Neuronal stem cell (in vitro differentiated cells): Measurements from ENCODE around the gene AIFM2.

Experiments used
- DNase-seq: peaks from one replicate; pipeline ENCODE4 v3.0.0-alpha.2; 2013; ENCODE audit warnings: low spot score
- H2AFZ ChIP-seq: one replicate; pipeline ENCODE4 v1.6.1; 2013; ENCODE audit warnings: mild to moderate bottlenecking, low read length, inconsistent platforms
- H2AK5ac ChIP-seq: 2 replicates; pipeline ENCODE4 v1.6.1; 2013; ENCODE audit warnings: low read depth, mild to moderate bottlenecking, inconsistent platforms, low read length, moderate library complexity, mixed read lengths
- H2BK120ac ChIP-seq: 2 replicates; pipeline ENCODE4 v1.6.1; 2013; ENCODE audit warnings: low read depth, mild to moderate bottlenecking, inconsistent platforms, low read length, moderate library complexity, mixed read lengths
- H2BK12ac ChIP-seq: one replicate; pipeline ENCODE4 v1.6.1; 2013; ENCODE audit warnings: low read length, inconsistent platforms
- H2BK15ac ChIP-seq: 2 replicates; pipeline ENCODE4 v1.6.1; 2013; ENCODE audit warnings: mild to moderate bottlenecking, low read length, inconsistent platforms, mixed read lengths
- H2BK5ac ChIP-seq: one replicate; pipeline ENCODE4 v1.6.1; 2013; ENCODE audit warnings: inconsistent platforms, mild to moderate bottlenecking, low read length, moderate library complexity
- H3K14ac ChIP-seq: one replicate; pipeline ENCODE4 v1.6.1; 2013; ENCODE audit warnings: low read length, inconsistent platforms
- H3K18ac ChIP-seq: 2 replicates; pipeline ENCODE4 v1.6.1; 2013; ENCODE audit warnings: low read length, inconsistent platforms
- H3K23ac ChIP-seq: 2 replicates; pipeline ENCODE4 v1.6.1; 2013; ENCODE audit warnings: low read depth, mild to moderate bottlenecking, mixed read lengths, low read length, inconsistent platforms; ENCODE audit not compliant: poor library complexity
- H3K27ac ChIP-seq: replicated peaks from 3 replicates; pipeline ENCODE4 v1.5.1; 2013; ENCODE audit warnings: low read length, inconsistent platforms
- H3K27me3 ChIP-seq, 3 experiments: 2 replicates each; pipeline ENCODE4 v1.6.1; 2013; ENCODE audit warnings: low read length in 3 of 3, mild to moderate bottlenecking in 2 of 3, inconsistent platforms in 1 of 3, low read depth in 1 of 3, mixed read lengths in 1 of 3, moderate library complexity in 1 of 3; ENCODE audit not compliant: control insufficient read depth in 3 of 3, insufficient read depth in 3 of 3
- H3K36me3 ChIP-seq, 2 donors: replicated peaks in 1 of 2; 2 replicates each; pipeline ENCODE4 v1.6.1; 2013; ENCODE audit warnings: low read length in 2 of 2; ENCODE audit not compliant: control insufficient read depth in 2 of 2, insufficient read depth in 2 of 2
- H3K4ac ChIP-seq: 2 replicates; pipeline ENCODE4 v1.6.1; 2013; ENCODE audit warnings: inconsistent platforms, mild to moderate bottlenecking, low read length, moderate library complexity
- H3K4me1 ChIP-seq, 2 donors: 1 replicate in 1 of 2; 2 replicates in 1 of 2; pipeline ENCODE4 v1.6.1; 2013; ENCODE audit warnings: low read length in 2 of 2, low read depth in 1 of 2; ENCODE audit not compliant: control insufficient read depth in 2 of 2, insufficient read depth in 1 of 2
- H3K4me2 ChIP-seq: one replicate; pipeline ENCODE4 v1.6.1; 2013; ENCODE audit warnings: mild to moderate bottlenecking, low read length, inconsistent platforms; ENCODE audit not compliant: insufficient read depth, poor library complexity, severe bottlenecking
- H3K4me3 ChIP-seq, 2 donors: 2 replicates each; pipeline ENCODE4 v1.5.1; 2013; ENCODE audit warnings: low read length in 2 of 2, mild to moderate bottlenecking in 2 of 2, inconsistent platforms in 1 of 2, moderate library complexity in 1 of 2
- H3K79me1 ChIP-seq: one replicate; pipeline ENCODE4 v1.6.1; 2013; ENCODE audit warnings: low read depth, mild to moderate bottlenecking, inconsistent platforms, low read length, moderate library complexity
- H3K9ac ChIP-seq: one replicate; pipeline ENCODE4 v1.6.1; 2013; ENCODE audit warnings: mild to moderate bottlenecking, low read depth, low read length, inconsistent platforms; ENCODE audit not compliant: poor library complexity
- H3K9me3 ChIP-seq, 2 donors: replicated peaks in 1 of 2; 2 replicates each; pipeline versions ENCODE3 to v1.6.1; 2013; ENCODE audit warnings: low read length in 2 of 2, mild to moderate bottlenecking in 2 of 2, inconsistent platforms in 1 of 2, low read depth in 1 of 2, mixed read lengths in 1 of 2, moderate library complexity in 1 of 2; ENCODE audit not compliant: control insufficient read depth in 2 of 2, insufficient read depth in 1 of 2
- H4K8ac ChIP-seq: one replicate; pipeline ENCODE4 v1.6.1; 2013; ENCODE audit warnings: low read depth, mild to moderate bottlenecking, inconsistent platforms, low read length, moderate library complexity
- H4K91ac ChIP-seq: one replicate; pipeline ENCODE4 v1.6.1; 2013; ENCODE audit warnings: low read length, low read depth, mild to moderate bottlenecking, inconsistent platforms; ENCODE audit not compliant: poor library complexity
- WGBS, 2 donors: extraction: QIAGEN DNeasy Blood & Tissue Kit; methylation state at CpG; one replicate each; pipeline ENCODE4 v1.1.7; 2013; ENCODE audit warnings: missing lambda C conversion rate in 2 of 2, mixed read lengths in 1 of 2; ENCODE audit not compliant: insufficient read length in 2 of 2, insufficient replicate concordance in 1 of 2; ENCODE audit errors: extremely low coverage in 2 of 2; 5-methylcytosine and 5-hydroxymethylcytosine counted together

The AIFM2 gene

GRCh38 chr10:70119623-70120022 lies 13.0 kb downstream of the AIFM2 start:
- H3K27ac ChIP-seq = no peak overlapping the region
- no peak overlapping the region for H2BK5ac ChIP-seq
- DNase-seq = no peak
- no peak overlapping the region for H3K4me3 ChIP-seq
- H3K4me1 ChIP-seq = no peaks in the 10 kb centered on the region
- H3K79me1 ChIP-seq = no peaks in the 10 kb centered on the region
- H2BK12ac ChIP-seq = no peak overlapping the region
- H3K18ac ChIP-seq = no peak overlapping the region
- no peaks in the 10 kb centered on the region for H3K27me3 ChIP-seq
- H3K4me2 ChIP-seq = no peak overlapping the region
- no peak overlapping the region for H4K8ac ChIP-seq
- WGBS, 2 donors = no CpG with 5 or more reads among the region's 8 CpGs
- no peak overlapping the region for H2BK15ac ChIP-seq
- no peak overlapping the region for H4K91ac ChIP-seq
- H3K9ac ChIP-seq = no peak overlapping the region
- H3K23ac ChIP-seq = no peak overlapping the region
- H3K9me3 ChIP-seq = no peaks in the 10 kb centered on the region
- no peaks in the 10 kb centered on the region for H3K36me3 ChIP-seq
- H3K4ac ChIP-seq = no peak overlapping the region
- no peak overlapping the region for H2AK5ac ChIP-seq
- no peak overlapping the region for H2AFZ ChIP-seq
- no peak overlapping the region for H2BK120ac ChIP-seq
- H3K14ac ChIP-seq = no peak overlapping the region

- WGBS, 2 donors = no CpG with 5 or more reads among the region's 7 CpGs
- H3K27me3 ChIP-seq = no peaks in the 10 kb centered on the region
- no peak overlapping the region for H3K4ac ChIP-seq
- no peak overlapping the region for H3K4me2 ChIP-seq
- no peak overlapping the region for H3K14ac ChIP-seq
- no peak overlapping the region for H2BK15ac ChIP-seq
- no peak overlapping the region for H3K9ac ChIP-seq
- H2BK5ac ChIP-seq = no peak overlapping the region
- no peak overlapping the region for H2BK12ac ChIP-seq
- H3K4me1 ChIP-seq = no peaks in the 10 kb centered on the region
- no peak overlapping the region for H3K18ac ChIP-seq
- no peak for DNase-seq
- no peak overlapping the region for H3K23ac ChIP-seq
- no peak overlapping the region for H2AFZ ChIP-seq
- H3K36me3 ChIP-seq = no peaks in the 10 kb centered on the region
- H4K8ac ChIP-seq = no peak overlapping the region
- no peak overlapping the region for H3K27ac ChIP-seq
- no peak overlapping the region for H4K91ac ChIP-seq
- no peaks in the 10 kb centered on the region for H3K9me3 ChIP-seq
- H2BK120ac ChIP-seq = no peak overlapping the region
- no peak overlapping the region for H2AK5ac ChIP-seq
- H3K4me3 ChIP-seq = no peak overlapping the region
- no peaks in the 10 kb centered on the region for H3K79me1 ChIP-seq
Observed at GRCh38 chr10:70119197-70119596, 13.4 kb downstream of the AIFM2 start.

- no peak overlapping the region for H2BK15ac ChIP-seq
- H3K4me1 ChIP-seq = no peaks in the 10 kb centered on the region
- no peak overlapping the region for H3K4me2 ChIP-seq
- no peaks in the 10 kb centered on the region for H3K27me3 ChIP-seq
- no peak overlapping the region for H4K91ac ChIP-seq
- H3K36me3 ChIP-seq = peaks cover 0 to 7% of the 10 kb centered on the region in 2 donors
- WGBS, 2 donors = no CpG with 5 or more reads among the region's 3 CpGs
- H3K23ac ChIP-seq = no peak overlapping the region
- no peak overlapping the region for H2BK120ac ChIP-seq
- no peak overlapping the region for H3K27ac ChIP-seq
- no peak for DNase-seq
- no peak overlapping the region for H2AK5ac ChIP-seq
- H3K9me3 ChIP-seq = no peaks in the 10 kb centered on the region
- H2AFZ ChIP-seq = no peak overlapping the region
- H3K79me1 ChIP-seq = no peaks in the 10 kb centered on the region
- no peak overlapping the region for H3K14ac ChIP-seq
- no peak overlapping the region for H3K4ac ChIP-seq
- no peak overlapping the region for H4K8ac ChIP-seq
- H3K9ac ChIP-seq = no peak overlapping the region
- no peak overlapping the region for H2BK5ac ChIP-seq
- H3K18ac ChIP-seq = no peak overlapping the region
- no peak overlapping the region for H2BK12ac ChIP-seq
- H3K4me3 ChIP-seq = no peak overlapping the region
Observed at GRCh38 chr10:70118196-70118595, 14.4 kb downstream of the AIFM2 start.

GRCh38 chr10:70117646-70118045 lies 15.0 kb downstream of the AIFM2 start:
- H4K91ac ChIP-seq = no peak overlapping the region
- H3K18ac ChIP-seq = no peak overlapping the region
- H3K23ac ChIP-seq = no peak overlapping the region
- no peak overlapping the region for H2BK120ac ChIP-seq
- no peak overlapping the region for H3K27ac ChIP-seq
- peak overlapping the region; percentile 53 for H2AK5ac ChIP-seq
- no peak overlapping the region for H3K4ac ChIP-seq
- no peak overlapping the region for H2BK15ac ChIP-seq
- H3K14ac ChIP-seq = no peak overlapping the region
- no peak overlapping the region for H3K4me2 ChIP-seq
- no peak overlapping the region for H2BK5ac ChIP-seq
- H4K8ac ChIP-seq = no peak overlapping the region
- no peaks in the 10 kb centered on the region for H3K4me1 ChIP-seq
- peaks cover 0 to 12% of the 10 kb centered on the region in 2 donors for H3K36me3 ChIP-seq
- no peak overlapping the region for H2AFZ ChIP-seq
- no peak overlapping the region for H3K4me3 ChIP-seq
- H3K27me3 ChIP-seq = no peaks in the 10 kb centered on the region
- no peak overlapping the region for H2BK12ac ChIP-seq
- no peaks in the 10 kb centered on the region for H3K9me3 ChIP-seq
- no peak for DNase-seq
- H3K79me1 ChIP-seq = no peaks in the 10 kb centered on the region
- no CpG with 5 or more reads among the region's 10 CpGs for WGBS, 2 donors
- peak overlapping the region; percentile 38 for H3K9ac ChIP-seq
